BJ (cell line): ENCODE measurements around the gene CCT3. TPM values are rescaled to one million over a fixed set of nuclear protein-coding genes. Genes with fewer than 3 reads are reported as not detected.
"Not testable (repeated sequence)": the region's sequence is repeated elsewhere in the genome, so short reads cannot be mapped to it uniquely, and the experiment has no call there.

Experiments
- CTCF ChIA-PET: fragments of 350-600 bp; formaldehyde crosslinking; extraction: SDS; loops from one replicate; lab custom pipeline; 2021; ENCODE audit warnings: antibody characterized with exemption, inconsistent platforms; lab: Yijun Ruan, JAX
- POLR2A ChIA-PET: fragments of 300-600 bp; sonication (Branson Sonifier 250); formaldehyde crosslinking; extraction: SDS; loops from one replicate; lab custom pipeline; 2021; ENCODE audit warnings: antibody characterized with exemption; lab: Charles Lee
- DNase-seq: peaks from one replicate; pipeline ENCODE4 v3.0.0-alpha.2; 2011; ENCODE audit warnings: low read depth
- H3K27me3 ChIP-seq: 2 replicates; pipeline ENCODE4 v1.6.0; 2011; ENCODE audit warnings: low read length; ENCODE audit not compliant: control insufficient read depth, insufficient read depth
- H3K36me3 ChIP-seq: 2 replicates; pipeline ENCODE4 v1.5.1; 2011; ENCODE audit warnings: low read length; ENCODE audit not compliant: control insufficient read depth, insufficient read depth
- H3K4me3 ChIP-seq: 2 replicates; pipeline ENCODE4 v1.5.1; 2011; ENCODE audit warnings: low read depth, mild to moderate bottlenecking, control low read depth, low read length
- polyA plus RNA-seq: library from polyadenylated mRNA; depleted of rRNA; stranded (reverse); fragments of >200 nt; gene quantifications from 2 replicates; pipeline ENCODE4 v1.2.3, GENCODE V29; 2011
- TF ChIP-seq, protein P1 (sequence below): IDR thresholded peaks from 2 replicates; pipeline ENCODE4 v1.5.1; 2011; ENCODE audit warnings: low read depth, mild to moderate bottlenecking, control low read depth, inconsistent platforms, low read length, moderate library complexity; ENCODE audit not compliant: insufficient read depth

Gene CCT3
- polyA plus RNA-seq, 1 experiment = 275 TPM

- TF ChIP-seq, protein P1, sequence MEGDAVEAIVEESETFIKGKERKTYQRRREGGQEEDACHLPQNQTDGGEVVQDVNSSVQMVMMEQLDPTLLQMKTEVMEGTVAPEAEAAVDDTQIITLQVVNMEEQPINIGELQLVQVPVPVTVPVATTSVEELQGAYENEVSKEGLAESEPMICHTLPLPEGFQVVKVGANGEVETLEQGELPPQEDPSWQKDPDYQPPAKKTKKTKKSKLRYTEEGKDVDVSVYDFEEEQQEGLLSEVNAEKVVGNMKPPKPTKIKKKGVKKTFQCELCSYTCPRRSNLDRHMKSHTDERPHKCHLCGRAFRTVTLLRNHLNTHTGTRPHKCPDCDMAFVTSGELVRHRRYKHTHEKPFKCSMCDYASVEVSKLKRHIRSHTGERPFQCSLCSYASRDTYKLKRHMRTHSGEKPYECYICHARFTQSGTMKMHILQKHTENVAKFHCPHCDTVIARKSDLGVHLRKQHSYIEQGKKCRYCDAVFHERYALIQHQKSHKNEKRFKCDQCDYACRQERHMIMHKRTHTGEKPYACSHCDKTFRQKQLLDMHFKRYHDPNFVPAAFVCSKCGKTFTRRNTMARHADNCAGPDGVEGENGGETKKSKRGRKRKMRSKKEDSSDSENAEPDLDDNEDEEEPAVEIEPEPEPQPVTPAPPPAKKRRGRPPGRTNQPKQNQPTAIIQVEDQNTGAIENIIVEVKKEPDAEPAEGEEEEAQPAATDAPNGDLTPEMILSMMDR = no peak
- ChIA-PET POLR2A (no interaction called here), CTCF (interaction anchor here (0.6 to 3.0 kb wide), 7 partner anchors 10 to 109 kb away, joined by 3 to 28 read pairs (median 3); no protein-coding TSS in a partner anchor)
- no peak overlapping the region for H3K4me3 ChIP-seq
- peak; percentile 53 for DNase-seq
- no peaks in the 10 kb centered on the region for H3K36me3 ChIP-seq
- H3K27me3 ChIP-seq = no peaks in the 10 kb centered on the region; the same call in 1 of the 2 replicates
Observed at GRCh38 chr1:156346636-156347035, 8.5 kb upstream of the CCT3 start.

DNA sequence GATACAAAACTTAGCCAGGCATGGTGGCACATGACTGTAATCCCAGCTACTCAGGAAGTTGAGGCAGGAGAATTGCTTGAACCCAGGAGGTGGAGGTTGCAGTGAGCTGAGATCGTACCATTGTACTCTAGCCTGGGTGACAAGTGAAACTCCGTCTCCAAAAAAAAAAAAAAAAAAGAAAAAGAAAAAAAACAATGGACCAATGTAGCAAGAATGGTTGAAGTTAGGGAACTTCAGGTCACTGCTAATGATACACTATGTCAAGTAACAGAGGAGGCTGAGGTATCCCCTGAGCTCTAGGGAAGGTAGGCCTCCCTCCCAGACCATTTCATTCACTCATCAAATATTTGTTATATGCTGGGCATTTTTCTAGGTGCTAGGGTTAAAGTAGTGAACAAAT lies 7.9 kb upstream of the CCT3 start:
- POLR2A ChIA-PET = not testable (repeated sequence)

DNA sequence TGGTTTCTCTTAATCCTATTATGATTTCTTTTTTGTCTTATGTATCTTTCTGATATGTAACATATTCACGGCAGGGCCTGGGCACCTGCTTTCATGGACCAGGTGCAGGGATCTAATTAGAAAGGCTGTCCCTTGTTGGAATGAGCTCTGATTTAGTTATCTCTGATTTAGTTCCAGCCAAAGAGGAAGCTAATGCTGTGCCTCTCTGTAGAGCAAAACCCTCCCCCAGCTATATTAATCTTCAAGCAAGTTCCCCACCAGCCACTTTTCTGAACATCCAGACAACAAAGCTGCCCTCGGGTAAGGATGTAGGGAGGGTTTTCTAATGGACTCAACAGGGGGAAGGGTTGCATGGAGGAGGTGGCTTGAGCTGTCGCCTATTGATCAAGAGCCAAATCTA lies 6.3 kb upstream of the CCT3 start:
- TF ChIP-seq, protein P1 = no peak
- no peaks in the 10 kb centered on the region; the same call in 1 of the 2 replicates for H3K27me3 ChIP-seq
- H3K36me3 ChIP-seq = no peaks in the 10 kb centered on the region
- no peak overlapping the region for H3K4me3 ChIP-seq
- CTCF ChIA-PET = interaction anchor here (1.0 to 1.6 kb wide), 4 partner anchors 9 to 315 kb away, joined by 3 read pairs; no protein-coding TSS in a partner anchor
- POLR2A ChIA-PET = no interaction called here
- no peak for DNase-seq

More for the DNA sequence above, 7.9 kb upstream of the CCT3 start:
- not testable (repeated sequence) for DNase-seq, H3K4me3 ChIP-seq, H3K27me3 ChIP-seq, H3K36me3 ChIP-seq
- CTCF ChIA-PET = interaction anchor here (0.6 to 3.0 kb wide), 5 partner anchors 10 to 110 kb away, joined by 3 to 28 read pairs (median 3); no protein-coding TSS in a partner anchor

DNA sequence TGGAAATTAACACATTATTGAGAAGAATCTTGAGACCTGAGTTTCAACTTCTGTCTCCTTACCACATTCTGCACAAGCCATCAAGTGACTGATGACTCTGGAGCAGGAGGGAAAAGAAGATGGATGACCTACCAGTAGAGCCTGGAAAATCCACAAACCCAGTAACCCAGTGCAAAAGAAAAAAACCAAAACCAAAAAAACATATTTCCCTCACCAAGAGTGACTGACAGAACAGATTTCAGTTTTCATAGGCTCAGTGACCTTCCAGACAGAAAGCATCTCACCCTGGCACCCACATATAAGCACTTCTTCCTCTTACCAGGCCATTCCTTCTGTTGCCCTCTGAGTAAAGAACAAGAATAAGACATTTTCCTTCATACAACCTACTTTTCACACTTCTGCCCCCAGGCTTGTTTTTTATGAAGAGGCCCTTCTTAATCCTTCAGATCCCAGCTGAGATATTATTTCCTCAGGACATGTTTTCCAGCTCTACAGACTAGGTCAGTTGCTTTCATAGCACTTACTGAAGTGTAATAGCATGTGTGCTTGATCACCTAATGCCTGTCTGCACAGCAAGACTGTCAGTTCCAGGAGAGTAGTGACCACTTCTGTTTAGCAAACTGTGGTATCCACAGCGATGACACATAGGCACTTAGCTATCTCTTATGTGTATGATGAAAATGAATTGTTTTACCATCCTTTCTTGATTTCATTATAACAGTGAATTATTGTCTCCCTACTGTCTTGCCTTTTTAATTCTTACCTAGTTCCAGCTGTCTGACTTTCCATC lies 4.3 kb upstream of the CCT3 start:
- peak; percentile 9 for DNase-seq
- Histone ChIP-seq H3K4me3 (no peak overlapping the region), H3K36me3 (no peaks in the 10 kb centered on the region), H3K27me3 (no peaks in the 10 kb centered on the region; the same call in 1 of the 2 replicates)
- ChIA-PET POLR2A (no interaction called here), CTCF (interaction anchor here (0.6 to 1.5 kb wide), 5 partner anchors 10 to 247 kb away, joined by 3 to 7 read pairs (median 4); no protein-coding TSS in a partner anchor)
- TF ChIP-seq, protein P1 = no peak

- Histone ChIP-seq H3K36me3 (peaks cover 3% of the 10 kb centered on the region), H3K27me3 (no peaks in the 10 kb centered on the region), H3K4me3 (peak overlapping the region; percentile 91)
- POLR2A ChIA-PET = no interaction called here
- CTCF ChIA-PET = interaction anchor here (0.9 to 1.4 kb wide), 2 partner anchors 14 to 21 kb away, joined by 4 read pairs; no protein-coding TSS in a partner anchor
- DNase-seq = no peak
- TF ChIP-seq, protein P1 = peak; percentile 26; the same call in 1 of the 2 replicates
Observed at GRCh38 chr1:156337888-156338179, 258 bp downstream of the CCT3 start.
